Measurements from ENCODE around the gene GJC1.

GJC1 gene

DNA sequence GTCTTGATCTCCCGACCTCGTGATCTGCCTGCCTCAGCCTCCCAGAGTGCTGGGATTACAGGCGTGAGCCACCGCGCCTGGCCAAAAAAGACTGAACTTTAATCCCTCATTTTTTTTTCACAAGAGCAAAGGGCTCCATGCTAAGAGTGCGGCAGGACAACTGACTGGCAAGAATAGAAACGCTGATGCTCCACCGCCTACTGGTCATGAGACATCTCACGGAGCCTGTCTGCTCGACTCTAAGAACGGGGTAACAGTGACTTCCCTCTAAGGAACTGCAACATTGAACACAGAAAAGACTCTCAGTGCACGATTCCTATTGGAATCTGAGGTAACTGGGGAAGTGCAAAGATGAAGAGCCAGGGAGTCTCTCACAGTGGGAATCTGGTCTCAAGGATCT is 41.5 kb upstream of the GJC1 start:
- TF ChIP-seq ZFX (IDR thresholded peaks at IDR 0.05; ENCODE audit: borderline replicate concordance): no peak
- TF ChIP-seq, protein P1, sequence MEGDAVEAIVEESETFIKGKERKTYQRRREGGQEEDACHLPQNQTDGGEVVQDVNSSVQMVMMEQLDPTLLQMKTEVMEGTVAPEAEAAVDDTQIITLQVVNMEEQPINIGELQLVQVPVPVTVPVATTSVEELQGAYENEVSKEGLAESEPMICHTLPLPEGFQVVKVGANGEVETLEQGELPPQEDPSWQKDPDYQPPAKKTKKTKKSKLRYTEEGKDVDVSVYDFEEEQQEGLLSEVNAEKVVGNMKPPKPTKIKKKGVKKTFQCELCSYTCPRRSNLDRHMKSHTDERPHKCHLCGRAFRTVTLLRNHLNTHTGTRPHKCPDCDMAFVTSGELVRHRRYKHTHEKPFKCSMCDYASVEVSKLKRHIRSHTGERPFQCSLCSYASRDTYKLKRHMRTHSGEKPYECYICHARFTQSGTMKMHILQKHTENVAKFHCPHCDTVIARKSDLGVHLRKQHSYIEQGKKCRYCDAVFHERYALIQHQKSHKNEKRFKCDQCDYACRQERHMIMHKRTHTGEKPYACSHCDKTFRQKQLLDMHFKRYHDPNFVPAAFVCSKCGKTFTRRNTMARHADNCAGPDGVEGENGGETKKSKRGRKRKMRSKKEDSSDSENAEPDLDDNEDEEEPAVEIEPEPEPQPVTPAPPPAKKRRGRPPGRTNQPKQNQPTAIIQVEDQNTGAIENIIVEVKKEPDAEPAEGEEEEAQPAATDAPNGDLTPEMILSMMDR (IDR thresholded peaks at IDR 0.05): no peak

DNA sequence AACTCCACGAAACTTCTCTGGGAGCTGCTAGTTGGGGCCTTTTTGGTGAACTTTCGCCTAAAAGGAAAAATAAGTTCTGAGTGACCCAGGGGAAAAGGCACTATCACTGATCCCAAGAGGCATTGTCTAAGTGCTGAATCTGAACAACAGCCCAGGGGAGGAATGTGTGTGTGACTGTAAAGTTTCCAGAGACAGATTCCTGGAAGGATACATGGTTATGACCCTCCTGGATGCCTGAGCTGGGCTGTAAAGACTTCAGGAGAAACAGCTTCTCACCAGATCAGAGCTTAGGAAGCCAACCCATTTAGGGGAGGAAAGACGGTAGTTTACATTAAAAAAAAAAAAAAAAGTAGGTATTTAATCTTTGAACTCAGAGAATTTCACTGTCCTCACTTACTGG is 37.8 kb upstream of the GJC1 start:
- no peak overlapping the region for H3K27ac ChIP-seq
- TF ChIP-seq, protein P1 (IDR thresholded peaks at IDR 0.05): no peak
- no peak for TF ChIP-seq ZFX (IDR thresholded peaks at IDR 0.05; ENCODE audit: borderline replicate concordance)

More for the DNA sequence above, 41.5 kb upstream of the GJC1 start:
- H3K27ac ChIP-seq: no peak overlapping the region

DNA sequence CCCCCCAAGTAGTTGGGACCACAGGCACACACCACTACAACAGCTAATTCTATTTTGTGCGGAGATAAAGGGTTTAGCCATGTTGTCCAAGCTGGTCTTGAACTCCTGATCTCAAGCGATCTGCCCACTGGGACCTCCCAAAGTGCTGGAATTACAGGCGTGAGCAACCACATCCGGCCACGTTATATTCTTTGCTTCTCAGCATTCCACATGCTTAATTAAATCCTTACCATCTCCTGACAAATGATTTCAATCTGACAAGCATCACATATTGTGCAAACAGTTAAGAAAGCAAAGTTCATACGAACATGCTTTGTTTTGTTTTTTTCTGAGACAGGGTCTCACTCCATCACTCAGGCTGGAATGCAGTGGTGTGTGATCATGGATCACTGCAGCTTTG is 35.8 kb upstream of the GJC1 start:
- no peak for TF ChIP-seq ZFX (IDR thresholded peaks at IDR 0.05; ENCODE audit: borderline replicate concordance)
- TF ChIP-seq, protein P1 (IDR thresholded peaks at IDR 0.05): no peak
- no peak overlapping the region for H3K27ac ChIP-seq

DNA sequence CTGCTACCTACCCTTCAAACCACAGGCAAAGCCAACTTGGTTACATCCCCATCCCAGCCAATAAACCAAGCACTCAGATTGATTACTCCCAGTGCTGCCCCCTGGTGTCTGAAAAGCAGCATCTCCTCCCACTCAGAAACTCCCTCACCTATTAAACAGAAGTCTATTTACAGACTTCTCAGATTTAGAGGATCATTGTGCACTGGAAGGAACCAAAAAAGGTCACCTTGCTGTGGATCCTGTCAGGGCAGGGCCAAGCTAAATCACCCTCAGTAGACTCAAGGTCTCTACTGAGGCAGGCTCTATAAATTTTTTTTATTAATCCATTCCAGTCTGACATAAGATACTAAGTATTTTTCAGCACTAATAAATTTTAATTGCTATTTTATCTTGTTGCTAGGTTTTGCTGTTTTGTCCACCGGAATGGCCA is 35.2 kb upstream of the GJC1 start:
- H3K27ac ChIP-seq: no peak overlapping the region
- TF ChIP-seq, protein P1 (IDR thresholded peaks at IDR 0.05): peak; percentile 92
- no peak for TF ChIP-seq ZFX (IDR thresholded peaks at IDR 0.05; ENCODE audit: borderline replicate concordance)

DNA sequence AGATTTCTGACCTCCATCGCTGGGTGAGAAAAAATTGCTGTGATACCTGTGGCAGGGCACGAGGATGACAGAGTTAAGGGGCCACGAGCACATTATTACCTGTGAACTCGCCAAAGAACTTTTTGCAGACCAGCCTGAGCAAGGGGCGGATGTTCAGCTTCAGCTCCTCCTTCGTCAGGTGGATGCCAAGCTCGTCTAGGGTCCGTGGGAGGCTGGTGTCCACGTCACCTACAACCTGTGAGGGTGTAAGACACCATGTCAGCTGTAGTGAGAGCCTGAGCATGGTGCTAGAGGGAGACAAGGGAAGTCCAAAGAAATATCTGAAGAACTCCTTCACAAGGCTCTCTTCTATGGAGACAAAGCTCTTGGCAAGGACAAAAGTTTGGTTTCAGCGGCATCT is 34.7 kb upstream of the GJC1 start:
- TF ChIP-seq, protein P1 (IDR thresholded peaks at IDR 0.05): no peak
- TF ChIP-seq ZFX (IDR thresholded peaks at IDR 0.05; ENCODE audit: borderline replicate concordance): no peak
- H3K27ac ChIP-seq: no peak overlapping the region

DNA sequence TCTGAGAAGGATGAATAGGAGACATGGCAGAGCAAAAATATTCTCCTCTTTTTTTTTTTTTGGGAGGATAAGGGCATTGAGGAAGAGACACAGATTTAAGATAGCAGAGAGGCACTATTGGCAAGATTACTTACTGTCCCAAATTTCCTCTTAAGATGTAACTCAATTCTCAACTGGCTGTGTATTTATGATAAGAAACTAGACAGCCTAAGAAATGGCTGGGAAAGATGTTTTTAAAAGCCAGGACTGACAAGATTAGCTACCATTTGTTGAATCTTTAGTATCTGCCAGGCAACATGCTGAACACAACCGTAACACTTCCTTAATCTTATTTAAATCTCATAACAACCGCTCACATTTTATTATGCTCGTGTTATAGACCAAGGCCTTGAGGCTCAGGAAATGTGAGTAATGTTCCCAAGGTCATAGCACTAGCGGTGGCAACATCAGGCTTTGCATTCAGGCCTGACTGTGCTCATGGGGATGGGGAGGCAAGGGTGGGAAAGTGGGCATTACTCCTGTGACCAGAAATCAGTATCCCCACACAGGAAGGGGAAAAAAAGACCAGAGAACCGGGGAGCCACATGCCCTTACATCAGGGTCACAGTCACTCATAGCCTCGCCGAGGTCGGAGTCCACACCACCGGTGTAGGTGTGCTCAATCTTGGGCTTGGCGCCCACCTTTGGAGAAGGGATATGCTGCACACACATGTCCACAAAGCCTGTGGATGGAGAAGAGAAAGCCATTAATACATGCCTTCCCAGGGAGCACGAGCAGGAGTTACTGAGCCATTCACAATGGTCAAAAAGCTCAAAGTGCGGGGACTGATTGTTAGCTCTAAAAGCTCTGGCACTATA is 33.2 kb upstream of the GJC1 start:
- TF ChIP-seq, protein P1 (IDR thresholded peaks at IDR 0.05): no peak
- no peak for TF ChIP-seq ZFX (IDR thresholded peaks at IDR 0.05; ENCODE audit: borderline replicate concordance)
- H3K27ac ChIP-seq: no peak overlapping the region

DNA sequence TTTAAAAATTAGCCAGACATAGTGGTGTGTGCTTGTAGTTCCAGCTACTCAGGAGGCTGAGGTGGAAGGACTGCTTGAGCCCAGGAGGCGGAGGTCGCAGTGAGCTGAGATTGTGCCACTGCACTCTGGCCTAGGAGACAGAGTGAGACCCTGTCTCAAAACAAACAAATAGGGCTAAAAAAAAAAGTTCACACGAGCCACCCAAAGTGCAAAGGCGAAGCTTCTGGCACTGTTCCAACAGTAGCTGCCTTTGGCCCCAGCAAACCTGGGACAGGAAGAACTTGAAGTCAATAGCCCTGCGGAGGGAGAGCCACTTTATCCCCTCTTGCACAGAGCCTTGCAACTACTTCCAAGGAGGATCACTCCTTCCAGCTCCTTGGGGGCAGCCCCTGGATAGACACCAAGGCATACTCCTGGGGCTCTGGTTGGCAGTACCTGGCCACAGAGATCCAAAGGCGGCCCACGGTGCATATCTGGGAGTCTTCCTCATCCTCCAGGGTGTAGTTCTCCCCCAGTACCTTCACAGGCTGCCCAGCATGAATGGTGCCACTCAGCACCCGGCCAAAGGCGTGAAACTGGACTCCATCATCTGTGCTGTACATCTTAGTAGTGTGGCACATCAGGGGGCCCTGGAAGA is 32.3 kb upstream of the GJC1 start:
- TF ChIP-seq, protein P1 (IDR thresholded peaks at IDR 0.05): no peak
- TF ChIP-seq ZFX (IDR thresholded peaks at IDR 0.05; ENCODE audit: borderline replicate concordance): no peak

More for the DNA sequence above, 32.3 kb upstream of the GJC1 start:
- H3K27ac ChIP-seq: no peak overlapping the region
